Ammon's horn (tissue), 1 donor: ENCODE results near the gene HDAC9.
"Not testable (repeated sequence)": the region's sequence is repeated elsewhere in the genome, so short reads cannot be mapped to it uniquely, and the experiment has no call there.

Source experiments
- DNase-seq: peaks from one replicate; pipeline ENCODE4 v3.0.0-alpha.2; 2016; ENCODE audit warnings: low spot score

HDAC9 gene

DNA sequence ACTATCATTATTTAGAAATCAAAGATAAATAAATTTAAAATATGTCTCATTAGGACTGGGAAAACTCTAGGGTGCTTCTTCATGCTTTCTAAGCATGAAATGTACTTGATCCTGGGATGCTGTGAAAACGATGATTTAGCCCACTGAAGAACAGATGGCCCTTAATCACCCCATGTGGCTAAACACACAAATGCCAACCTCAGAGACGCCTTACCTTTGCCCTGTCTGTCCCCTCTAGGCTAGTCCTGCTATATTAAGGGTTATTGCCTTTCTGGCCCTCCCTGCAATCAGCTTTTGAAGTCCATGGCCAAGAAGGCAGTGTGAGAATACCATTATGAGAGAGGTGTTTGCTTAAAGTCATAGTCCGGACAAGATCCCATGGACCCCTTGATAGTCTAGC lies 404.7 kb downstream of the HDAC9 start:
- no peak for DNase-seq

- DNase-seq, result no peak
Observed at GRCh38 chr7:18900803-18901202, 405.3 kb downstream of the HDAC9 start.

DNA sequence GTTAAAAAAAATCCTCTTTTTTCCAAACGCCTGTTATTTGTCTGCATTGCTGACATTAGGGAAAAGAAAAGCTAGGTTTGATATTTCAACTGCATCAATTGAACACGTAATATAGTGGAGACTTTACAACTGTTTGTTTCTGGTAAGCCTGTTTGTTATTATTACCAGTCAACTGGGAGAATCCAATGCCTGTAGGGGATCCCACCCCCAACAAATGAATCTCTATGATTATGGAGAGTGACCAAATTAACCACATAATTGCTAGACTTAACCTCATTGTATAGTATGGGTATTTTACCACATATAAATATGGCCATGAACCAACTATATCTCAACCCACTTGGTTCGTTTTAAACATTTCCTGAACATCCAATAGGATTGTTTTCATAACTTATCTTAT lies 405.8 kb downstream of the HDAC9 start:
- no peak for DNase-seq

GRCh38 chr7:18901982-18902421 lies 406.5 kb downstream of the HDAC9 start:
- no peak for DNase-seq

DNA sequence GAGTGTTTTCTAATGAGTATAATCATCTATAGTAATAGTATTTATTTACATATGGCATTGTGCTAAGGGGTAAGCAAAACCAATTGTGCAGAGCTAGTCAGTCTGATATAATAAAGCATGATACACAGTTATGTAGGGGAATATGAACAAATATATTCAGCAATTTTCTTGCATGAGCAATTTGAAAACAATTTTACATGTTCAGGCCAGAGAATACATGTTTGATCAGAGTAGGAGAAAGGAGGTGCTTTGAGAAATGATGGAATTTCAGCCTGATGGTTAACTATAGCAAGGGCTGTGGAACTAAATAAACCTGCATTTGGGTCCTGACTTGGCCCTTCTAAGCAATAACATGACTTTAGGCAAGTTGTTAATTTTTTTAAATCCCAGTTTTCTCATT lies 407.3 kb downstream of the HDAC9 start:
- no peak for DNase-seq

DNA sequence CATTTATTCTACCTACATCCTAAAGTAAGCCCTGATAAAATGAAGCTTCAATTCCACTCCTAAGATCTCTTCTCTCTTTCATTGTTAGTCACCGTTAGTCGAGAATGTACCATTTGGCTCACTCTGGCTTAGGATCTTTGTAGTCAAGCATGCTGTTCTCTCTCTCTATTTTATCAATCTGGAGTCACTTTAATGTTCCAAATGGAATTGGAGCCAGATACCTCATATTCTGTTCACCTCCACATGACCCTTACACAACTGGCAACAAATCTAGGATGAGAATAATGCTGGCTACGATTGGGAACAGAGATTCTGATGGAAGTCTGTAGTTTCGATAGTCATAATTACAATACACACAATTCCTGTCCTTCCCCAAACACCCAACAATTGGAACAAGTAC lies 408.1 kb downstream of the HDAC9 start:
- no peak for DNase-seq

- DNase-seq, result no peak
Observed at GRCh38 chr7:18905316-18905943, 409.9 kb downstream of the HDAC9 start.

- DNase-seq, result no peak
Observed at GRCh38 chr7:18906901-18907300, 411.4 kb downstream of the HDAC9 start.

GRCh38 chr7:18913106-18913505 lies 417.6 kb downstream of the HDAC9 start:
- DNase-seq, result no peak

DNA sequence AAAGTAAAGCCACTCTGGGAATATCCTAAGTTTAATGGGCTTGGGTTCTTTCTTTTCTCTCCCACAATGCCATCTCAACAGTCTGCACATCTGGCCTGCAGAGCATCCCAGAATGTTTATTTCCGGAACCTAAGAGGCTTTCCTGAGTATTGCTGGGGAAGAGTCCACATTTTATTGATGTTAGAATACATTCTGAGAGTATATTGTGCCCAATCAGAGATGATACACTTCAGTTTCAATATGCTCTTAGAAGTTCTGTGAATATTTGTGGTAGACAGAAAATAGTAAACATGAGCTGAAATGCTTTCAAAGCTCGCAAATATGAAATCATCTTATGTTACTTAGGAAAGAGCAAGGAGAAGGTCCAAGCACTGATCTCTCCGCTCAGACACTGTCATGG lies 421.3 kb downstream of the HDAC9 start:
- no peak for DNase-seq

DNA sequence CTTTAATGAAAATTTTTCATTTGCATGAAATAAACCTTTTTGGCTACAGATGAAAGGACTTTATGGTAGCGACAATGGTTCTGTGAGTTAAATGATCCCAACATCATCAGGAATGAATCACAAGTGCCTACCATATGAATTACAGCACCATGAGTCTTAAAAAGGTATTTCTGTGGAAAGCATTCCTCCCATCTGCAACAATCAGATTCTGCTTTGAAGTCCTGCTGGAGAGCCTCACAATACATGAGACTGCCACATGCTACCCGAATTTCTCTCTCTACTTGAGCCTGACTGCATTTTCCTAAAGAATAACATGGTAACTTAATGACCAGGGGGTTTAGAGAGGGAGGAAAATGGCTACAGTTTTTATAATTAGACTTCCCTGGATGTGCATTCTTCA lies 431.6 kb downstream of the HDAC9 start:
- no peak for DNase-seq

DNA sequence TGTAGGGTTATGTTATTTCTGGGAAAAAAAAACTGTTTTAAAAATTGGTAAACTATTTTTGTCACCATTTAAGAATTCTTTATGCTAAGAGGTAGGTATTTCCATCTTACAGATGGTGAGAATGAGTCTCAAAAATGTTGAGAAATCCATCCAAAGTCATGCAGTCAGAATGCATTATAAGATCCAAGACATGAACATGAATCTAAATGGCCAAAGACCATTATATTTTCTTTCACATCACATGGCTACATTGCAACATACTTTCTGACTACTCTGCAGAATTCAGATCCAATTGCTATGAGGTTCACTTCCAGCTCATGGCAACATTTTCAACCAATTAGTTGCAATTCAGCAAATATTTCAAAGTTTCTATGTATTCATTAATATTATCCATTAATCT lies 440.7 kb downstream of the HDAC9 start:
- DNase-seq, result no peak

- DNase-seq, result no peak
Observed at GRCh38 chr7:18939771-18940592, 444.4 kb downstream of the HDAC9 start.

GRCh38 chr7:18940593-18941134 lies 445.1 kb downstream of the HDAC9 start:
- no peak for DNase-seq

DNA sequence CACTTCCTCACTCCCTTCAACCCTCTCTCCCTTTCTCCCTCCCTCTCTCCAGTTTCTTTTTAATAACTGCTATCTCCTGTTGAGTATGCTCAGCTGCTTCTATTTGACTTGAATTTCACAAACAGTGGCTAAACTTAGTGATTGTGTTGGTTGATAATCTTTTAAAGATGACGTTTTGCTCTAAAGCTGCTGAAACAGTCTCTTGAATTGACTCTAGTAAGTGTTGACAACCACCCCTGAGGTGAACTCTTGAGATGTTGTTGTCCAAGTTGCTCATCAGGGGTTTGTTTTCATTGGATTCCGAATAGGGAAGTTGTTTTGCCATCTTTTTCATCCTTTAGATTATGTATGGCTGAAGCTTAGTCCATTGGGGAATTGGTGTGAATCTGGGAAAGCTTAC lies 445.7 kb downstream of the HDAC9 start:
- DNase-seq, result no peak

DNA sequence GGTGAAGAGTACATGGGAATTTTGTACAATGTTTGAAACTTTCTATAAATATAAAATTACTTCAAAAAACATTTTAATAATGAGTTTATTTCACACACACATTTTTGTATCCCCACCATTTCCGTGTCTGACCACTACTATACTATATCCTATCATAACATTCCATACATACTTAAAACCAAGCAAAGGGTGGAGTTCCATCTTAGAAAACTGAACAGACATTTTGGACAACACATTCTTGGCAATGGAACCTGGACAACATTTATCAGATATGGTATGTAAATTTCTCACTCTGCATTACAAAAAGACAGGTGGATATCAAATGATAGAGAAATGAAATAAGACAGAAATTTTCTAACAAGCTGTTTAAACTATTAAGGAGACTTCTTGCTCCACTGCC lies 453.0 kb downstream of the HDAC9 start:
- DNase-seq, result no peak

- DNase-seq, result no peak
Observed at GRCh38 chr7:18952846-18953245, 457.3 kb downstream of the HDAC9 start.

DNA sequence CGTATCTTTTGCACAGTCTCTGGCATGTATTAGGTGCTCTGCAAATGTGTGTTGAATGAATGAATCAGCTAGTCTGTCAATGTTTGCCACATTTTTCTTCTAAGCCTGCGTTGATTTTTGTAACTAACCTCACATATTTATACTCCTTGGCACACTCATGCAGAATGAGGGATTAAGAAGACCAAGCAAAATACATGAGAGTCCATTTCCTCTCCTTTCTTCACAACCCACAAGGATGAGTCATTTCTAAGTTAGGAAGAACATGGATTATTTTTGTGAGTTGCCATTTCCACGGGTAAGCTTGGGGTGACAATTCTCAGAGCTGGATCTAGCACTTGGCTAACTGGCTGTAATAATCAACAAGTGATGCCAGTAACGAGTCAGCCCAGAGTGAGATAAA lies 463.1 kb downstream of the HDAC9 start:
- DNase-seq, result no peak

DNA sequence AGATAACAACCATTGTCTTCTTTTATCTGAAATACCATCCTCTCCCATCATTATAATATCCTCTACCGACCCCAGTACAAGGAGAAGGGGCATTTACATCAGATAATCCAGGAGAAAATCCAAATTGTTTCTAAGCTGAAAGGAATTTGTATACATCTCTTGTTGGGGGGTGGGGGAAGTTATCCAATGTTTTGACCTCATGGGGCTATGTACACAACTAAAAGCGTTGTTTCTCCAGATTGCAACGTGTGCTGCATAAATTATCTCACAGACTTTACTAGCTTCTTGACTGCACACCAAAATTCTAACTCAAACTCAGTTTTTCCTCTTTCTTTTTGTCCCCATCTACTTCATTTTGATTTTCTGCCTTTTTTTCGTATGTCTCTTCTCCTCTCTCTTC lies 465.2 kb downstream of the HDAC9 start:
- DNase-seq, result no peak

DNA sequence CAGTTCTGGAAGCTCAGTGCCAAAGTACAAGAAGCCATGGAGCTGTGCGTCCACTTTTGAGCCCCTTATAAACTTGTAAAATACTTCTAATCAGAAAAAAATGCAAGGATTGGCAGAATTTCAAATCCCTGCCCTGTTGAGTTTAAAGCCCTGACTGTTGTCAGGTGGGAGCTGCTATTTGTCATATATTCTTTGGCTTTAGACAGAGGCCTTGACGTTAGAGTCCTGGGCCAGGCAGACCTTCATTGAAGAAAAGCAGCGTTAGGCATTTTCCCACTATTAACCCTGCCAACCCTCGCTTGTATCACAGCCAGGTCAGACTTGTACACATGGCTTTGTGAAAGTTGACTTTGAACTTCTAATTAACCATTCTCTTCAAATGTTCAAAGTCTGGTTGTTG lies 466.5 kb downstream of the HDAC9 start:
- no peak for DNase-seq

- DNase-seq, result no peak
Observed at GRCh38 chr7:18965657-18966056, 470.1 kb downstream of the HDAC9 start.

GRCh38 chr7:18967755-18968154 lies 472.2 kb downstream of the HDAC9 start:
- DNase-seq, result not testable (repeated sequence)

GRCh38 chr7:18971839-18972238 lies 476.3 kb downstream of the HDAC9 start:
- DNase-seq, result no peak
